Activated CD4-positive, CD25-positive, alpha-beta regulatory T cell treated with anti-CD3 and anti-CD28 coated beads, Interleukin-2, amount 50 U/mL, for 72 hours (primary cell): ENCODE results near the gene CYP4A22.
"Not testable (repeated sequence)": the region's sequence is repeated elsewhere in the genome, so short reads cannot be mapped to it uniquely, and the experiment has no call there.

ENCODE experiments used
- DNase-seq: peaks from one replicate; pipeline ENCODE4 v3.0.0; 2021

Gene CYP4A22

DNA sequence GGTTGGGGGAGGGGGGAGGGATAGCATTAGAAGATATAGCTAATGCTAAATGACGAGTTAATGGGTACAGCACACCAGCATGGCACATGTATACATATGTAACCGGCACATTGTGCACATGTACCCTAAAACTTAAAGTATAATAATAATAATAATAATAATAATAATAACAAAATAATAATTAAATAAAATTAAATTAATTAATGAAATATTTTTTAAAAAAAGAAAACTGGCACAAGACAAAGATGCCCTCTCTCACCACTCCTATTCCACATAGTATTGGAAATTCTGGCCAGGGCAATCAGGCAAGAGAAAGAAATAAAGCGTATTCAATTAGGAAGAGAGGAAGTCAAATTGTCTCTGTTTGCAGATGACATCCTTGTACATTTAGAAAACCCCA, 20.7 kb downstream of the CYP4A22 start:
- not testable (repeated sequence) for DNase-seq

DNA sequence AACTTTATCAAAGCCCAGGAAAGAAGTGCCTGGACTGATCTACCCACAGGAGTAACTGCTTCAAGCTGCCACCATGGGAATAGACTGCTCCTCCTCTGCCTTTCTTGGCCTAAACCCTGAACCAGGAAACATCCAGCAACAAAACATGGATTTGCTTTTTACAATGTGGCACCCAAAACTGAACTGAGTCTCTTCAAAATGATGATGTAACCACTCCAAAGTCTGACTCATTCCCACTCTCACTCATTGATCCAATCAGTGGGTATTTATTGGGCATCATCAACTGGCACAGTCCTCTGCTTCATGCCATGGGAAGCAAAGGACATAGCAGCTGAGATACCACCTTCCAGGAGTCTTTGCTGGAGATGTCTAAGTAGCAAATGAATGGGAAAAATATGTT, 23.5 kb downstream of the CYP4A22 start:
- no peak for DNase-seq

DNA sequence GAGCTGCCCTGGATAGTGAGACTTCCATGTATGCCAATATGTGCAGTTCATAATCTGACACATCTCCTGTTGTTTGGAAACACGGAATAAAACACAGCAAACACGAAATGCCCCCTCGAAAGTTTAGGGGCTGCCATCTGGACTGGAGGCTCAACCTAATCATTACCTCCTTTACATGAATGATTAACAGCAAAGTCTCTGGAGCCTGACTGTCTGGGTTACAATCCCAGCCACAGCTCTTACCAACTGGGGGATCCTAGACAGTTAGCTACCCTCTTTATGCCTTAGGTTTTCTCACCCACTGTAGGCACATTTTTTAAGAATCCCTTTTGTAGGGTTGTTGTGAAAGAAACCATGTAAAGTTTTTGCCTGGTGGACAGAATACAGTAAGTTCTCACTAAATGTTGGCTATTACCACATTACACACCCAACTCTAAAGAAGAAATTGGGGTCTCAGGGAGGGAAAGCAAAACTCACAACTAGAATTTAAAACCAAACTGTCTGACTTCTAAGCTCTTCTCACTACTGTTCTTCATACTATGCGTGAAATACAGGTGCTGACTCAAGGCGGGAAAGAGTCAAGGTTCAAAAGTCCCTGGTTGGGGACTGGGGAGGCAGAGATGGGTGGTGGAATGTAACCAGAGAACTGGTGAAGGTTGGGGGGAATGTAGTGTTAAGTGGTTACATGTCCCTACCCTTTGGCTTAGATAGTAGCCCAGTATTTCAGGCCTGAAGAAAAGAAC, 24.2 kb downstream of the CYP4A22 start:
- no peak for DNase-seq

DNA sequence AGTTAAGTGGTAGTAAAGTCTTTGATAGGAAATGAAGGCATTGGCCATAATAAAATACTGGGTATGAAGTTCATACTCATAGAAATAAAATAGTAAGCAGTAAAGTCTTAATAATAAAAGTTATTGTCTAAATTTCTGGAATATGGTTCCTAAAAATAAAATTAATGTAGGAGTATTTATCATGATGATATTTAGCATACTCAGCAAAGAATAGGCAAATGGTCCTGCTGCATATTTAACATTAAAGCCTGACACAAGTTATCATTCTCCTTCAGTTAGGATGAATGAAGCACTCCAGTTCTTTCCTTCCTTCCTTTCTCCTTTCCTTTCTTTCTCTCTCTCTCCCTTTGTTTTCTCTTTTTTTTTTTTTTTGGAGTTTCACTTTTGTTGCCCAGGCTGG, 27.3 kb downstream of the CYP4A22 start:
- no peak for DNase-seq

DNA sequence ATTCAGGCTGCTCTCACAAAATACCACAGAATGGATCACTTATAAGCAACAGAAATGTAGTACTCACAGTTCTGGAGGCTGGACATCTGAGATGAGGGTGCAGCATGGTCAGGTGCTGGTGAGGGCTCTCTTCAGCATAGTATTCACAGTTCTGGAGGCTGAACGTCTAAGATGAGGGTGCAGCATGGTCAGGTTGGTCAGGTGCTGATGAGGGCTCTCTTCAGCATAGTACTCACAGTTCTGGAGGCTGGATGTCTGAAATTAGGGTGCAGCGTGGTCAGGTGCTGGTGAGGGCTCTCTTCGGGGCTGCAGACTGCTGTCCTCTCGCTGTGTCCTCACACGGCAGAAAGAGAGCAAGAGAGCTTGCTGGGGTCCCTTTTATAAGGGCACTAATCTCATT, 35.5 kb downstream of the CYP4A22 start:
- DNase-seq: no peak

DNA sequence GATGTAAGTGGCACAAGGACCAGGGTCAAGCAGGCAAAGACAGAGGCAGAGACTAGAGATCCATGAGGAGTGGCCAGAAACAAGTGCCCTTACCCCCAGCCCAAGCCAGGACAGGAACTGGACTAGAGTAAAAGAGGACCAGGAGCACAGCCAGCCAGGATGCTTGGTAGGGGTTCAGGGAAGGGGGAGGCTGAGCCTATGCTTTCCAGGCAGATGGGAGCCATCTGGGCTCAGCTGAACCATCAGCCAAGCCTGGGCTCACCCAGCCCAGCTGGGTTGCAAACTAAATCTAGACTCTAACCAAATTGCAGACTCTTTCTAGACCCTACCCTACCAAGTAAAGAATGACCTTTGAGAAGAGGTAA, 37.4 kb downstream of the CYP4A22 start:
- DNase-seq: no peak

- DNase-seq: no peak
Measured at GRCh38 chr1:47175227-47175934, 38.1 kb downstream of the CYP4A22 start.

- no peak for DNase-seq
Measured at GRCh38 chr1:47178020-47178419, 40.8 kb downstream of the CYP4A22 start.

- DNase-seq: no peak
Measured at GRCh38 chr1:47178654-47179016, 41.4 kb downstream of the CYP4A22 start.

GRCh38 chr1:47179017-47179987, 42.1 kb downstream of the CYP4A22 start:
- peak; percentile 77 for DNase-seq

DNA sequence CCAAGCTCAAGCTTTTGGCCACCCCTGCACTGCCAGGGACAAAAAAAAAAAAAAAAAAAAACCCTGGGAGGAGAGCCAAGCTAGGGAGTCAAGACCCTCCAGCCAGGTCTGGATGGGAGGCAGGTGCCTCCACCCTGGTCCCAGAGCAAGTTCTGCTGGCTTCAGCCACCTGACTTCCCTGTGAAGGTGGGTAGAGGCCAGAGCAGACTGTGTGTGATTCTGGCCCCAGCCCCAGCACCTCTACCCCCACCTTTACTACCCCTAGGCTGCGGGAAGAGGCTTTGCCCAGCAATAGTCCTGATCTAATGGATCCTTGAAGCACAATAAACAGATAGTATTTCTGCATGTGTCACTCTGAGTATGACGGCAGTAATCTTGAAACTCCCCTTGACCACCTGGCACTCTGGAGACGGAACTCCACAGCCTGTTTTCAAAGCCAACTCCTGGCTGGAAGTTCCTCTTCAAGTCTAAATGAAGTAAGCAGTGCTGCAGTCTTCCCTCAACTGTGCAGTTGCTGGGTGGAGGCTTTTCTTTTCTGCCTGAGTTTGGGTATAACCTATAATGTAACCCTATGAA, 42.8 kb downstream of the CYP4A22 start:
- no peak for DNase-seq

DNA sequence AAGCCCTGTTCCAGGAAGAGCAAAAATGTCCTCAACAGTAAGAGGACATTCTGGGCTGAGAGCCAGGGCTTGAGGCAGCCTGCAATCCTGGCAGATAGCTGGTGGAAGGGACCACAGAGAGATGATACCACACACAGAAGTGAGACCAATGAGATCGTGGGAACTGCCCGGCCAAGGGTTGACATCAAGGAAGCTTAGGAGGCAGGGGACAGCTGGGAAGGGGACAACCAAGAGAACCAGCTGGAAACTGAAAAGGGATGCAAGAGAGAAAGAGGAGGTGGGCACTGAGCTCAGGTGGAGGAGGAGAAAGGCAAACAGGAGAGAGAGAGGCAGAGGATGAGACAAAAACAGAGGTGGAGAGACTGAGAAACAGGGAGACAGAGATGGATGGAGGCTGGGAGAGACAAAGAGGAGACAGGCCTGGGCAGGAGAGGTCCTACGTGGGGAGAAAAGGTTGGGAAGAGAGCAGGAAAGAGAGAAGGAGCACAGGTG, 43.4 kb downstream of the CYP4A22 start:
- no peak for DNase-seq

DNA sequence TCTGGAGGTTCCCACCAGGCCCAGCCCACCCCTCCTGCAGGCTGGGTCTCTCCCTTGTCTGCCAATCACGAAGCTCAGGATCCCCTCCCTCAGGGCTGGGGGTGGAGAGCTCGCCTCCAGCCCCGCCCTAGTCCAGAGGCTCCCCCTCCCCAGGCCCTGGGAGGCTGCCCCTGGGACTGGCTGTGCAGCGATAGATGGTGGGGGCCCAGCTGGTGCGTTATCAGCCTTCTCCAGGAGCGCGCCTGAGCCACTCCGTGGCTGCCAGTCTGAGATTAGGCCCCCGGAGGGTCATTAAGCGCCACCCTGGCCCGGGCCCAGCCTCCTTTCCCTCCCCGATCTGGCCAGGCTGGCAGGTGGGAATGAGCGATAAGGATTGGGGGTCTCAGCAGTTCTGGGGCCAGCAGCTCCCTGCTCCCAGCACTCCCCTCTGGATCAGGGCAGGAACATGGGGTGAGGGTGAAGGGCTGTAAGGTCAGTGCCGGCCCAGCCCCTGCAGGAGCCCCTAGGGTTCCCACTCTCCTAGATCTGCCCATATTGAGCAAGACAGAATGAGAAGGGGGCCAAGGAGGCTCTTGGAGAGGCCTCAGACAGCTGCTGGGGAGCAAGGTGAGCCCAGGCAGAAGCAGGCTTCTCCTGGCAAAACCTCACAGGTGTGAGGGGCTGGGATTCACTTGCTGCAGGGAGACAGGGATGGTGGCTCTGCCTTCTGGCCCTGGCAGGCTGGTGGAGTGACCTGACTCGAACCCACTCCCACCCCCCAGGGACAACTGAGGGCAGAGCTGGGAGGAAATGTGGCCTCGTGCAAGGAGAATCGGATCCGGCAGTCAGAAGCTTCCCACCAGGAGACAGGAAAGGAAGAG, 44.1 kb downstream of the CYP4A22 start:
- DNase-seq: no peak

DNA sequence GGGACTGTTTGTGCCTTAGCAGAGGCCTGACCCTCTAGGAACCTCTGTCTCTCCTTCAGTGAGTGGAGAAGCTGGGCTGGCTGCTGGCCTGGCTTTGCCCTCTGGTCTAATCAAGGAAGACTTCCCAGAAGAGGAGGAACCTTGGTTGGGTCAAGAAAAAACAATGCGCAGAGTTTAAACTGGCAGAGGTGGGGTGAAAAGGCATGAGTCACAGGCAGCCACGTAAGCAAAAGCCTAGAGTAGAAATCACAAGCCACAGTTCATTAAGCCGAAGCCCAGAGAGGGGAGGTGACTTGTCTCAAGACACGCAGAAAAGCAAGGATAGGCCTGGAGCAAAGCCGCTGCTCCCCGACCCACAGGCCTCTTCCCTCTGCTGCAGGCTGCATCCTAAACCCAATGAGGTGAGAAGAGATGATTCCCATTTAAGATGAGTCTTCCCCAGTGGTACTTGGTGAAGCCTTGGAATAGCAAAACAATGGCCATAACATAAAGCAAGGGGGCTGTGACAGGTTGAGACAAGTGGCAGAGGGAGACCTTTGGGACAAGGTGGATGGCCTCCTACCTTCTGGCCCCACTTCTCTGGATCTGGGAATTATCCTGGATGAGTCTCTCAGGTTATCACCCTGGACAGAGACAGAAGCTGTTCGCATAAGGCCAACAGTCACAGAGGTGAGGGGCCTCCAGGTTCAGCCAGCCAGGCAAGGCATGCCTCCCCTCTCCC, 44.9 kb downstream of the CYP4A22 start:
- DNase-seq: no peak

GRCh38 chr1:47182676-47183235, 45.5 kb downstream of the CYP4A22 start:
- no peak for DNase-seq

GRCh38 chr1:47183308-47184089, 46.3 kb downstream of the CYP4A22 start:
- DNase-seq: no peak

- no peak for DNase-seq
Measured at GRCh38 chr1:47184090-47184821, 47.0 kb downstream of the CYP4A22 start.

DNA sequence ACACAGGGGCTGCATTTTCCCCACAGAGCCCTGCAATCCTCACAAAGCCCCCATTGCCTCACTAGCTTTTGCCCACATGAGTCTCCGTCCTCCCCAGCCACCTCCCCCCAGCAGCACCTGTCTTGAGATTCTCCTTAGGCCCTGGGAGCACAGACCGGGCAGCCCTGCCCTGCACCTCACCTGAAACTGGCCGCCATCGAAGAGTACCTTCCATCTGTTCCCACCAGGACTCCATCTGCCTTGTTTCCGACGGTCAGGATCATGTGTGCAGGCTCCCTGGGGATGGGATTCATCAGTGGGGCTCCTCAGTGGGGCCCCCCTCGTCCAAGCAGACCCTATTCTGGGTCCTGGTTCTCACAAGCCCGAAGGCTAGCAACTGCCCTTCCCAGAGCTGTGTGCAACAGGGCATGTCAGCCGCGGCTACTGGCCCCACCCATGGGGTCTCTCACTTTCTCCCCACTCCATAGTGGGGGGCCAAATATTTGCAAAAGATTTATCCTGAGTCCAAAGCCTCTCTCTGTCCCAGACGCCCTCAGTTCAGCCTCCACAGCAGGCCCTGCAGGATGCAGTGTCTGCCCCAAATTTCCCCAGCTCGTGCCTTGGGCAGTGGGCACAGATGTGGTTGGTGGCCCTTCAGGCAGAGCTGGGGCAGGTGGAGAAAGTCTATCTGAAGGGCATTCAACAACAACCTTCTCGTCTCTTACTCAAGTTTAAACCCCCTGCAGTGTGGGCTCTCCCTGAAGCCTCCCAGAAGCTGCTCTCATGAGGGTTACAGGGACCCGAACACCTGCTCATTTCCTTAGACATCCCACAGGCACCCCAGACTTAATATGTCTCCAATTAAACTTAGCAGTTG, 47.8 kb downstream of the CYP4A22 start:
- no peak for DNase-seq
